ENCODE results near the gene ATG10. TPM values are rescaled to one million over a fixed set of nuclear protein-coding genes. Genes with fewer than 3 reads are reported as not detected.
A peak's percentile ranks its signal among the peaks of the same experiment; 100 is the strongest.

The ATG10 gene
- 1 to 10 TPM; 6.8 to 8.2 TPM for total RNA-seq

DNA sequence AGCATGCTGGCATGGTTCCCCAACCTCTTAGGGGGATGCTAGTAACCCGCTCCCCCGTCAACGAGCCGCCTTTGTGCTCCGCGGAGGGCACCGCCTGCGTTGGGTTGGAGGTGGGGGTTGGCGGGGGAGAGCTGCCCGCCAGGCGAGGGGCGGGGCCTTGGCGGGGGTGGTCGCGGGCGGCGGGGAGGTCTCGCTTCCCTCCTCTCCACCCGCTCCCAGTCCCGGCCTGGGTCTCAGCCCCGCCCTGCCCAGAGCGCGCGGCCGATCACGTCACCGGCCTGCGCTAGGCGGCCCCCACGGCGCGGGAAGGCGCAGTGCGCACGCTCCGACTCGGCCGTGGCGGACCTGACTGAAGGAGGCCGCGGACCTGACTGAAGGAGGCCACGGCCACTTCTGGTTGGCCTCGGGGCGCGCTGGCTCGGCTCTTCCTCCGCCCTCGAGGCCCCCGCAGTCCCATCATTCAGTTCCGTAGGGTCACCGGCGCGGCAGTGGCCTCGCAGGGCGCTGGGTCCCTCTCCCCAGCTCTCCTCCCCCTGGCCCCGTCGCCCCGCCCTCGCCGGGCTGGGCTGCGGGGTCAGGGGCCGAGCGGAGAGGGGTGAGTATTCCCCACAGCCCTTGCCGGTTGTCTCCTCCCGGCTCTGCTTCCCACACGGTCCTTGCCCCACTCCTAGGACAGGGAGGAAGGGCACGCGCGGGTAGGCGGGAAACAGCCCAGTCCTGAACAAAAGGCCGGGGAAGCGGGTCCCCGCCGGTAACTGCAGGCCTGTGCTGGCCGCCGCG, at the start of gene ATG10:
ATG10 (plus strand) TSS at position 312 of the 780 bp plus-strand sequence. CDS start 15,548 bp downstream, outside the sequence.
- intact Hi-C loops (cut with DNase I): loop anchor here (10.0 kb wide), 1 partner anchor 467 kb away; no protein-coding TSS in a partner anchor
- H3K4me3 ChIP-seq: peak within 1 kb of the TSS; percentile 60

DNA sequence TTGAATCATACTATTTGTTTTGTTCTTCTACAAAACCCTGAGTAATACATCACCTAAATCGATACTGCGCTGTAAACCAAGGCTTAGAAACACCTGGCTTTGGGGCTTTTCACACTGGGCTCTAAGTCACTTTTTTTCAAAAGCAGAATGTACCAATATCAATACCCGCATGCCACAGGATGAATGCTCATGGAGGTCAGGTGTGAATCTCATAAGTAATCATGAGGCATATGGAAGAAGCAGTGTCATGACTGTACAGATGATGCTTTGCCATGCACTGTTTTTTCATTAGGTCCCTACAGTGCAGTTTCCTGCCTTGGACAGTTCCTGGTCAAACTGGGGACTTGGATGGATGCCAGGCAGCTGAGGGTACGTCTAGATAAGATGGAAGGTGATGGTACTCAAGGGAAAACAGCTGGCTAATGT, 49.0 kb upstream of the ATG10 start:
- TF ChIP-seq, protein P1, sequence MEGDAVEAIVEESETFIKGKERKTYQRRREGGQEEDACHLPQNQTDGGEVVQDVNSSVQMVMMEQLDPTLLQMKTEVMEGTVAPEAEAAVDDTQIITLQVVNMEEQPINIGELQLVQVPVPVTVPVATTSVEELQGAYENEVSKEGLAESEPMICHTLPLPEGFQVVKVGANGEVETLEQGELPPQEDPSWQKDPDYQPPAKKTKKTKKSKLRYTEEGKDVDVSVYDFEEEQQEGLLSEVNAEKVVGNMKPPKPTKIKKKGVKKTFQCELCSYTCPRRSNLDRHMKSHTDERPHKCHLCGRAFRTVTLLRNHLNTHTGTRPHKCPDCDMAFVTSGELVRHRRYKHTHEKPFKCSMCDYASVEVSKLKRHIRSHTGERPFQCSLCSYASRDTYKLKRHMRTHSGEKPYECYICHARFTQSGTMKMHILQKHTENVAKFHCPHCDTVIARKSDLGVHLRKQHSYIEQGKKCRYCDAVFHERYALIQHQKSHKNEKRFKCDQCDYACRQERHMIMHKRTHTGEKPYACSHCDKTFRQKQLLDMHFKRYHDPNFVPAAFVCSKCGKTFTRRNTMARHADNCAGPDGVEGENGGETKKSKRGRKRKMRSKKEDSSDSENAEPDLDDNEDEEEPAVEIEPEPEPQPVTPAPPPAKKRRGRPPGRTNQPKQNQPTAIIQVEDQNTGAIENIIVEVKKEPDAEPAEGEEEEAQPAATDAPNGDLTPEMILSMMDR (IDR thresholded peaks at IDR 0.05): no peak
- intact Hi-C loops (cut with DNase I): no loop called here
- no peak for DNase-seq

More for the DNA sequence above, at the start of gene ATG10:
- DNase-seq: peak; percentile 91
- no peaks in the 10 kb centered on the region for H3K9me3 ChIP-seq
- H3K4me1 ChIP-seq: no peaks in the 10 kb centered on the region
- no peaks in the 10 kb centered on the region for H3K27me3 ChIP-seq
- peak within 1 kb of the TSS; percentile 96 for H3K27ac ChIP-seq
- peak within 1 kb of the TSS; percentile 90 to 97 for H3K9ac ChIP-seq (ENCODE audit: low read depth in 2 of 2, low read length in 2 of 2)
- TF ChIP-seq, protein P1 (IDR thresholded peaks at IDR 0.05): no peak
- H3K36me3 ChIP-seq: no peaks in the 10 kb centered on the region

DNA sequence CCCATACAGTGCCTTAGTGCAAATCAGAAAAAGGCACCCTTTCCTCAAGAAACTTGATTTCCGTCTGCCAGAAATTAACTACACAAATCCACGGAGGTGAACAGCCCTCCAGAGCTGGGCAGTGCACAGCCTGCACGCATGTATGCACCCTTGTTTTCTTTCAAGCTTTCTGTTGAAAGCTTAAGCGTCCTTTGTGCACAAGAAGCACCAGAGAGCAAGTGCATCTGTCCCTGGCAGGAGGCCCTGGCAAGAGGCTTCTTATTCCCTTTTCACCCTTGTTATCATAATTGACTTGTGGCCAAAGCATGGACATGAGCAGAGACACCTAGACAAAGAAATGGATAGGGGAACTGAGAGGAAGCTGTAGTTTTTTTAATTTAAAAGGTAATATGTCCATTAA, 47.4 kb upstream of the ATG10 start:
- Histone ChIP-seq H3K36me3 (no peaks in the 10 kb centered on the region), H3K9ac (ENCODE audit: low read depth in 2 of 2, low read length in 2 of 2) (no peak overlapping the region), H3K27me3 (no peaks in the 10 kb centered on the region), H3K9me3 (no peaks in the 10 kb centered on the region), H3K4me3 (no peak overlapping the region), H3K4me1 (no peaks in the 10 kb centered on the region), H3K27ac (no peak overlapping the region)
- TF ChIP-seq, protein P1 (IDR thresholded peaks at IDR 0.05): no peak
- no peak for DNase-seq
- intact Hi-C loops (cut with DNase I): no loop called here

More for the DNA sequence above, 49.0 kb upstream of the ATG10 start:
- H3K36me3 ChIP-seq: no peaks in the 10 kb centered on the region
- H3K9ac ChIP-seq (ENCODE audit: low read depth in 2 of 2, low read length in 2 of 2): no peak overlapping the region
- no peaks in the 10 kb centered on the region for H3K4me1 ChIP-seq
- H3K4me3 ChIP-seq: no peak overlapping the region
- H3K27ac ChIP-seq: no peak overlapping the region
- H3K27me3 ChIP-seq: no peaks in the 10 kb centered on the region
- no peaks in the 10 kb centered on the region for H3K9me3 ChIP-seq

DNA sequence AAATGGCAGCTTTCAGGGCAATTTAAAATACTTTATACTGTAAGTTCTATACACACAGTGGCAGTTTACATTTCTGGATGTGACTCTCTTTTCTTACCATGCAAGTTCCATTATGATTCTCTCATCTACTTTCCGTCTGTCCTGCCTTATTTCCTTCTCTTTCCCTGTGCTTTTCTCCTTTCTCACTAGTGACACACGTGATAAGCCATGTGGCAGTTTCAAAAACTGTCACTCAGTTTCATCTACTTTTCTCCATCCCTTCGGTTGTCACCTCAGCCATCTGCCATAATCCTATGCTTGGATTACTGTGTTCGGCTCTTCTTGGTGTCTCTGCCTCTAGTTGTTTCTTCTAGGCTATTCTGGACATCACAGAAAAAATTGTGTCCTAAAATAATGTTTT, 46.8 kb upstream of the ATG10 start:
- Histone ChIP-seq H3K27me3 (no peaks in the 10 kb centered on the region), H3K9me3 (no peaks in the 10 kb centered on the region), H3K27ac (no peak overlapping the region), H3K9ac (ENCODE audit: low read depth in 2 of 2, low read length in 2 of 2) (no peak overlapping the region), H3K36me3 (no peaks in the 10 kb centered on the region), H3K4me3 (no peak overlapping the region), H3K4me1 (no peaks in the 10 kb centered on the region)
- intact Hi-C loops (cut with DNase I): no loop called here
- TF ChIP-seq, protein P1 (IDR thresholded peaks at IDR 0.05): no peak
- DNase-seq: no peak

DNA sequence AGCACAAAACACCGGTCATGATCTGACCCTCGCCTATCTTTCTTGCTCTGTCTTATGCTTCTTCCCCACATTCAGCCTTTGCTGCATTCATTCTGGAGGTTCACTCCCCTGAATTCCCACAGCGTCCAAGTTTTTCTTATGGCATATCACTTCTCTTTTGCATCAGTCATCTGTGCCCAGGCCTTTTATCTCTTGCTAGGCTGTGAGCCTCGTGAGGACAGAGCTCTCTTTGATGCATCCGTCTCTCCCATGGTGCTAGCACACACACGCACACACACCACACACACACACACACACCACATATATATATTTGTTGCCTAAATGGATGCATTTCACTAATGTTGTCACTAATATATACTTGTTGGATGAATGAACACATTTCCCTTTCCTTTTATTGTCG, 45.8 kb upstream of the ATG10 start:
- Histone ChIP-seq H3K9me3 (no peaks in the 10 kb centered on the region), H3K27me3 (no peaks in the 10 kb centered on the region), H3K27ac (no peak overlapping the region), H3K9ac (ENCODE audit: low read depth in 2 of 2, low read length in 2 of 2) (no peak overlapping the region), H3K36me3 (no peaks in the 10 kb centered on the region), H3K4me1 (no peaks in the 10 kb centered on the region), H3K4me3 (no peak overlapping the region)
- DNase-seq: no peak
- intact Hi-C loops (cut with DNase I): no loop called here
- TF ChIP-seq, protein P1 (IDR thresholded peaks at IDR 0.05): no peak

Data from colonic mucosa (tissue), 4 donors.